GM21786 (cell line): Measurements from ENCODE around the gene ADGRV1.

Experiments used
- ATAC-seq: cut with Tn5 transposase; IDR thresholded peaks from one replicate; pipeline ENCODE4 v1.9.1; 2021; ENCODE audit not compliant: unreplicated experiment

Gene ADGRV1

GRCh38 chr5:90861843-90862586 lies 303.4 kb downstream of the ADGRV1 start:
- no peak for ATAC-seq

- no peak for ATAC-seq
These were observed 306.6 kb downstream of the ADGRV1 start for GRCh38 chr5:90865180-90865579.

GRCh38 chr5:90866333-90866732 lies 307.7 kb downstream of the ADGRV1 start:
- peak; percentile 66 for ATAC-seq

- ATAC-seq = no peak
These were observed 308.5 kb downstream of the ADGRV1 start for GRCh38 chr5:90866915-90867731.

- ATAC-seq = no peak
These were observed 310.2 kb downstream of the ADGRV1 start for GRCh38 chr5:90868799-90869198.

- no peak for ATAC-seq
These were observed 312.9 kb downstream of the ADGRV1 start for GRCh38 chr5:90871391-90871991.

- ATAC-seq = no peak
These were observed 314.5 kb downstream of the ADGRV1 start for GRCh38 chr5:90873033-90873517.

GRCh38 chr5:90874066-90874465 lies 315.5 kb downstream of the ADGRV1 start:
- ATAC-seq = no peak

- no peak for ATAC-seq
These were observed 316.9 kb downstream of the ADGRV1 start for GRCh38 chr5:90875456-90875855.

- ATAC-seq = no peak
These were observed 317.8 kb downstream of the ADGRV1 start for GRCh38 chr5:90876366-90876765.

GRCh38 chr5:90877049-90877448 lies 318.5 kb downstream of the ADGRV1 start:
- no peak for ATAC-seq

GRCh38 chr5:90878081-90878480 lies 319.5 kb downstream of the ADGRV1 start:
- no peak for ATAC-seq

- no peak for ATAC-seq
These were observed 320.1 kb downstream of the ADGRV1 start for GRCh38 chr5:90878549-90879196.

GRCh38 chr5:90881626-90882150 lies 323.1 kb downstream of the ADGRV1 start:
- ATAC-seq = no peak

GRCh38 chr5:90882448-90882847 lies 323.9 kb downstream of the ADGRV1 start:
- no peak for ATAC-seq

GRCh38 chr5:90885180-90885868 lies 326.7 kb downstream of the ADGRV1 start:
- ATAC-seq = no peak

GRCh38 chr5:90886381-90886780 lies 327.8 kb downstream of the ADGRV1 start:
- no peak for ATAC-seq

- no peak for ATAC-seq
These were observed 330.1 kb downstream of the ADGRV1 start for GRCh38 chr5:90888511-90889324.

GRCh38 chr5:90889325-90889600 lies 330.7 kb downstream of the ADGRV1 start:
- ATAC-seq = no peak

- no peak for ATAC-seq
These were observed 331.6 kb downstream of the ADGRV1 start for GRCh38 chr5:90890180-90890579.
